ENCODE results near the gene NAB1.

Gene NAB1

DNA sequence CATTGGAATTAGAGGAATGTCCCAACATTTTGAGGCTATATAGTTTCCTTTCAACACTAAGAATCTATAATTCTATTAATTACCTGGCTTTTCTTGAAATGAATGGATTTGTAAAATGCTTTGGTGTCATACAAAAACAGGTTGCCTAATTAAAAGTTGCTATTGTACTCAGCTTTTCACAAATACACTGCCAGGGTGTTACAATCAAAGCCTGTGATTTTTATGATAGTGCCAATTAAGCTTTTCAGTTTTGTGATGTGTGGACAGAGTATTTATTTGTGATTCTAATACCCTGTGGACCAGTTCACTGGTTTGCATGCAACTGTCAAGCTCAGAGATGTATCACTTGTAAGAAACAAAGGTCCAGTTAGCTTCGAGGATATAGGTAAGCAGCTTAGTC, 71.8 kb downstream of the NAB1 start:
- TF ChIP-seq, protein P1, sequence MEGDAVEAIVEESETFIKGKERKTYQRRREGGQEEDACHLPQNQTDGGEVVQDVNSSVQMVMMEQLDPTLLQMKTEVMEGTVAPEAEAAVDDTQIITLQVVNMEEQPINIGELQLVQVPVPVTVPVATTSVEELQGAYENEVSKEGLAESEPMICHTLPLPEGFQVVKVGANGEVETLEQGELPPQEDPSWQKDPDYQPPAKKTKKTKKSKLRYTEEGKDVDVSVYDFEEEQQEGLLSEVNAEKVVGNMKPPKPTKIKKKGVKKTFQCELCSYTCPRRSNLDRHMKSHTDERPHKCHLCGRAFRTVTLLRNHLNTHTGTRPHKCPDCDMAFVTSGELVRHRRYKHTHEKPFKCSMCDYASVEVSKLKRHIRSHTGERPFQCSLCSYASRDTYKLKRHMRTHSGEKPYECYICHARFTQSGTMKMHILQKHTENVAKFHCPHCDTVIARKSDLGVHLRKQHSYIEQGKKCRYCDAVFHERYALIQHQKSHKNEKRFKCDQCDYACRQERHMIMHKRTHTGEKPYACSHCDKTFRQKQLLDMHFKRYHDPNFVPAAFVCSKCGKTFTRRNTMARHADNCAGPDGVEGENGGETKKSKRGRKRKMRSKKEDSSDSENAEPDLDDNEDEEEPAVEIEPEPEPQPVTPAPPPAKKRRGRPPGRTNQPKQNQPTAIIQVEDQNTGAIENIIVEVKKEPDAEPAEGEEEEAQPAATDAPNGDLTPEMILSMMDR (IDR thresholded peaks at IDR 0.05; ENCODE audit: insufficient read depth, low read depth, low read length, missing control alignments) = no peak
- DNase-seq (ENCODE audit: low read depth) = peak; percentile 34
- H3K4me3 ChIP-seq (ENCODE audit: low read depth, low read length) = no peak overlapping the region

DNA sequence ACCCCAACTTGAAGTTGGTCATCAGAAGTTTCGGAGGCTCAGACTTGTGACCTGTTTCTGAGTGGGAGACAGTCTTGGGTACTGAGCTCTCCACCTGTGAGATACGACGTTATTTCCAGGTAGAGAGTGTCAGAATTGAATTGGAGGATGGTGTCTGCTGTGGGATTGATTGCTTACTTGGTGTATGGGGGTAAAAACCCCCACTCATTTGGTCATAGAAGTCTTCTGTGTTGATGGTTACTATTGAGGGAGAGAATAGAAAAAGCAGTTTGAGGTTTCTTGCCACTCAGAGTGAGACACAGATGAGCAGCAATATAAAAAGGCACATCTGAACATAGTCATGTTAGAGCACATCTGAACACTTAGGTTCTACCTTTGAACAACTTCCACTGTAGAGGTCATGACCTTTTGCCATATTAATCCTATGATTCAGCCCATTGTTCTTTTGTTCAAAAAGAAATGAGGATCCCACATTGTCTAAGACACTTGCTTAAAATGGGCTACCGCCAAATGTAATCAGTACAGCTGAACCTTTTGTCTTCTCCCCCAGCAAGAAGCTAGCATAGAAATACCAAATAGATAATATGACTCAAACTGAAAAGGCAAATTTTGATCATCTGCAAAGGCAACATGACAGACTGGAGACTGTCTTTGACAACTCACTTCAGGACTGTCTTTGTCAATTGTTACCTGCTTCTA, 73.3 kb downstream of the NAB1 start:
- peak; percentile 84 for DNase-seq (ENCODE audit: low read depth)
- H3K4me3 ChIP-seq (ENCODE audit: low read depth, low read length) = peak overlapping the region; percentile 27; the same call in 1 of the 2 replicates
- TF ChIP-seq, protein P1 (IDR thresholded peaks at IDR 0.05; ENCODE audit: insufficient read depth, low read depth, low read length, missing control alignments) = no peak

DNA sequence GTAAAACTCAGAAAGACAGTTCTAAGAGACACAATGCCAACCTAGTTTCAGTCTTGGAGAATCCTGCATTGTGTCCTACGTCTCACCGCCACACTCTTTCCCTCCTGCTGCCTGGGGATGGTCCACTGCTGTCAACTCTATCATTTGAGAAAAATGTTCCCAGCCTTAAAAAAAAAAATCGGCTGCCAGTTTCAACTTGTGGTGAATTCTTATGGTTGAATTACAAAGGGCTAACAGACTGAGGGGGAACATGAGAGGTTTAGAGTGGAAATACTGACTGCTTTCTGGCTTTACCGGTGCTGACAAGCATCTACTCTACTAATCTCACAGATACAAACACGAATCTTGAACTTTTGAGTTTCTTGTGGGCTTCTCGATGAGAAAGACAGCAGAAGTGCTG, 74.0 kb downstream of the NAB1 start:
- DNase-seq (ENCODE audit: low read depth) = peak; percentile 32
- TF ChIP-seq, protein P1 (IDR thresholded peaks at IDR 0.05; ENCODE audit: insufficient read depth, low read depth, low read length, missing control alignments) = no peak
- H3K4me3 ChIP-seq (ENCODE audit: low read depth, low read length) = peak overlapping the region; percentile 21

DNA sequence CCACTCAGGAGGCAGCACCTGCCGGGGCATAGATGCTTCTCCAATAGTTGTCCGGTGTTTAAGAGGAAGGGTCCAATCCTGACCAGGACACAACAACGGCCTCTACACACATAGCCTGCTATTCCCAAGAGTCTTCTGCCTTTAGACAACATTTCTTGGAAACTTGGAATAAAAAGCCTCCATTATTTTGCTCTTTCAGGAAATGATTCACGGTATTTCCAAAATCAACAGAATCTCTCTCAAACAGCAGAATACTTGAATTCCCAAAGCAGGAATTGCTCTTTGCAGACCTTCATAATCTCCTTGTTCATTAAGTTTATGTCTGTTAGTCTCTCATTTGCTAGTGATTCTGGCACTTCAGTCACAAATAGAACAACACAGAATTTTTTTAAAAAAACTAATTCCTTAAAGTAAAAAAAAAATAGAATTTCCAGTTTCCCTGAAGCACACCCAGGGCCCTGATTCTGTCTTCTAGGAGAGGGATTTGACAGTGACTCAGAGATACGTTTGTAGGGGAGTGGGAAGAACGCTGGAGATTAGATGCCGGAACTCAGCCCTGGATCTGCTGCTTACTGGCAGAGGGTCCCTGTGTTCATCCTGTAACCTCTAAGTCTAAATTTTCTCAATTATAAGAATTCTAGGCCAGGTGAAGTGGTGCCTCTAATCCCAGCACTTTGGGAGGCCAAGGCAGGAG, 74.7 kb downstream of the NAB1 start:
- no peak for DNase-seq (ENCODE audit: low read depth)
- TF ChIP-seq, protein P1 (IDR thresholded peaks at IDR 0.05; ENCODE audit: insufficient read depth, low read depth, low read length, missing control alignments) = no peak
- no peak overlapping the region for H3K4me3 ChIP-seq (ENCODE audit: low read depth, low read length)

DNA sequence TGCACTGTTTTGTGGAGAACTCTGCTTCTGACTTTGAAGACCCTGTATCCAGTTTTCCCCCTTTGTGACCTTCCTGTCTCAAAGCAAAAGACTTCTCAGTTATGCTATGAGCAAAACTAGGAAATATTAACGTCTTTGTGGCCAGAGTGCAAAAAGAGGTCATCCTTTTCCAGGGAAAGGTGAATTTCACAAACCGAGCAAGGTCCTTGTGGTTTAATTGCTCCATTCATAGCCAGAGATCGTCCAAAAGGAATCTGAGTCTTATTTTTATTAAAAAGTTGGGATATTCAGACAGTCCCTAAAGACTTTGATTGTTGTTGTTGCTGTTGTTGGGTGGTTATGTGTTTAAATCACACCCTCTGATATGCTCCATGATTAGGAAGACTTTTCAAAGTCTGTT, 77.4 kb downstream of the NAB1 start:
- TF ChIP-seq, protein P1 (IDR thresholded peaks at IDR 0.05; ENCODE audit: insufficient read depth, low read depth, low read length, missing control alignments) = no peak
- no peak for DNase-seq (ENCODE audit: low read depth)

DNA sequence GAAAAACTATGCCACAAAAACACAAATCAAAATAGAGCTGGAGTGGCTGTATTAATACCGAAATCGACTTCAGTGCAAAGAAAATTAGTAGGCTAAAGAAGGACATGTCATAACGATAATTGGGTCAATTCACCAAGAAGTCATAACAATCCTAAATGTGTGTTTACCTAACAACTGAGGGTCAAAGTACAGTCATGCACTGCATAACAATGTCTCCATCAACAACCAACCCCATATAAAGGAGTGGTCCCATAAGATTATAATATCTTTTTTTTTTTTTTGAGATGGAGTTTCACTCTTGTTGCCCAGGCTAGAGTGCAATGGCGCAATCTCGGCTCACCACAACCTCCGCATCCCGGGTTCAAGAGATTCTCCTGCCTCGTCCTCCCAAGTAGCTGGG, 87.5 kb downstream of the NAB1 start:
- H3K4me3 ChIP-seq (ENCODE audit: low read depth, low read length) = no peak overlapping the region
- no peak for DNase-seq (ENCODE audit: low read depth)

More for the DNA sequence above, 77.4 kb downstream of the NAB1 start:
- no peak overlapping the region for H3K4me3 ChIP-seq (ENCODE audit: low read depth, low read length)

More for the DNA sequence above, 87.5 kb downstream of the NAB1 start:
- TF ChIP-seq, protein P1 (IDR thresholded peaks at IDR 0.05; ENCODE audit: insufficient read depth, low read depth, low read length, missing control alignments) = no peak

Data from GM12865 (cell line).